Measurements from ENCODE around the gene ZMYND8. TPM values are rescaled to one million over a fixed set of nuclear protein-coding genes. Genes with fewer than 3 reads are reported as not detected.
"Not testable (repeated sequence)": the region's sequence is repeated elsewhere in the genome, so short reads cannot be mapped to it uniquely, and the experiment has no call there.

ZMYND8 gene
- polyA plus RNA-seq, 6 donors from 2014 or later, result 2.7 to 22.7 (median 12.1) TPM

- DNase-seq (no peak), ATAC-seq (ENCODE audit: low read depth in 2 of 2) (no peak)
- Mint-ChIP-seq H3K27me3 (no peaks in the 10 kb centered on the region), H3K27ac (peak overlapping the region in 2 of 6 donors; percentile 32 to 78), H3K36me3 (peaks cover 17 to 24% of the 10 kb centered on the region in 2 donors), H3K4me3 (no peak overlapping the region), H3K4me1 (peaks cover 0 to 4% (median 0%) of the 10 kb centered on the region in 3 donors), H3K9me3 (no peaks in the 10 kb centered on the region)
Observed at GRCh38 chr20:47284373-47284772, 72.1 kb downstream of the ZMYND8 start.

DNA sequence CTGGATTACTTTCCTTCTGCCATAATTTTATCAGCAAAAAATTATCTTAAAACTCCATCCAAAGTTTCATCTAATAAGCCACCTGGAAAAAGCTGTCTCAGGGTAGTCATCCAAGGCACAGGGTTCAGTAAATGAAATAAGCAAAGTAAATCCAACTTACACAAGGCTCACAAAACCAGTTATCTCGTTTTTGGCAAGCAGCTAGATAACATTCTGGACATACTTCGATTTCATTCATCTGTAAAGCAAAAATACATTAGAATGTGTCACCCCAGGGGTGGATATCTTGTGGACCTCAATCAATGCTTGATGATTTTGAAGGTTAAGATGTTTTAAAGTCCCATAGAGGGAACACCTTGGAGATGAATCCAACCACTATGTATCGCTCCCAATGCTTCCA lies 73.1 kb downstream of the ZMYND8 start:
- Mint-ChIP-seq H3K9me3 (no peaks in the 10 kb centered on the region), H3K4me3 (no peak overlapping the region), H3K4me1 (peaks cover 0 to 4% (median 0%) of the 10 kb centered on the region in 3 donors), H3K36me3 (peaks cover 17 to 26% of the 10 kb centered on the region in 2 donors), H3K27me3 (no peaks in the 10 kb centered on the region), H3K27ac (no peak overlapping the region)
- DNase-seq, result no peak
- no peak for ATAC-seq (ENCODE audit: low read depth in 2 of 2)

- no peaks in the 10 kb centered on the region for H3K27me3 Mint-ChIP-seq
- no peak overlapping the region for H3K4me3 Mint-ChIP-seq
- DNase-seq (no peak), ATAC-seq (ENCODE audit: low read depth in 2 of 2) (no peak)
- H3K27ac Mint-ChIP-seq, result peak overlapping the region in 1 of 6 donors; percentile 71
- H3K4me1 Mint-ChIP-seq, result peaks cover 0 to 4% (median 0%) of the 10 kb centered on the region in 3 donors
- peaks cover 17 to 31% of the 10 kb centered on the region in 2 donors for H3K36me3 Mint-ChIP-seq
- no peaks in the 10 kb centered on the region for H3K9me3 Mint-ChIP-seq
Observed at GRCh38 chr20:47282864-47283263, 73.6 kb downstream of the ZMYND8 start.

GRCh38 chr20:47281376-47281775 lies 75.1 kb downstream of the ZMYND8 start:
- no peaks in the 10 kb centered on the region for H3K27me3 Mint-ChIP-seq
- peak overlapping the region in 4 of 6 donors; percentile 46 to 87 (median 72) for H3K27ac Mint-ChIP-seq
- peaks cover 17 to 25% of the 10 kb centered on the region in 2 donors for H3K36me3 Mint-ChIP-seq
- peaks cover 0 to 4% (median 0%) of the 10 kb centered on the region in 3 donors for H3K4me1 Mint-ChIP-seq
- ATAC-seq (ENCODE audit: low read depth in 2 of 2) (no peak), DNase-seq (no peak)
- no peaks in the 10 kb centered on the region for H3K9me3 Mint-ChIP-seq
- no peak overlapping the region for H3K4me3 Mint-ChIP-seq

DNA sequence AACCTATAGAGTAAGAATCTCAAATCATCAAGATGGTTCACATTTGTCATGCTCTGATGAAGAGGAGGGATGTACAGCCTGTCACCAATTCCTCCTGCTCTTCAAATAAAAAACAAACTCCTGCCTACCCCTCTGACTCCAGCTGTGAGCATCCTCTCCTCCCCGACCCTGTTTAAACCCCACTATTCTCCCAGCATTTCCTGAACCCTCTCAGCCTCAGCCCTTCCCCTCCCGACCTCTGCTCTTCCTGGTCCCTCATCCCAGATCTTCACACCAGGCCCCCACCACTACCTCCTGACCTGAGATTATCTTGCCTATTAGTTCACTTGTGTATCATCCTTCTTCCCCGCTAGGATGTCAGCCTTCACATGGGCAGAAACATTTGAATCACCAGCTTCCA lies 75.8 kb downstream of the ZMYND8 start:
- no peaks in the 10 kb centered on the region for H3K9me3 Mint-ChIP-seq
- DNase-seq (no peak), ATAC-seq (ENCODE audit: low read depth in 2 of 2) (no peak)
- peaks cover 0 to 4% (median 0%) of the 10 kb centered on the region in 3 donors for H3K4me1 Mint-ChIP-seq
- no peaks in the 10 kb centered on the region for H3K27me3 Mint-ChIP-seq
- peaks cover 17 to 27% of the 10 kb centered on the region in 2 donors for H3K36me3 Mint-ChIP-seq
- no peak overlapping the region for H3K4me3 Mint-ChIP-seq
- peak overlapping the region in 5 of 6 donors; percentile 26 to 90 (median 66) for H3K27ac Mint-ChIP-seq

DNA sequence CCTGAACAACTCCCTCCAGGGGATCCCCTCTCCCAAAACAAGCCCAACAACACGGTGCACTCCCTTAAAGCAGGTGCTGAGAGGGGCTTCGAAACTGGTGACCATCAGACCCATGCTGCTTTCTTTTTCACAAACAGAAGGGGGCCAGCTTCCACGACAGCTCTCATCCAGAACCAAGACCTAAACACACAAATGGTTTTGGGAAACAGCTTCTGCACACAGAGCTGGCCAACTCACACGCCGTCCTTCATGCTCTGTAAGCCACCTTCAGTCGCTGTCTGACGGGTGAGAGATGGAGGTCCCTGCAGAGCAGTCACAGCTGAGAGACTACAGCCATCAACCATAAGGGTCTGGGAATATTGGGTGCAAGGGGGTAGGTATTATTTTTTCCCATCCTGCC lies 76.3 kb downstream of the ZMYND8 start:
- H3K4me1 Mint-ChIP-seq, result peaks cover 0 to 4% (median 0%) of the 10 kb centered on the region in 3 donors
- ATAC-seq (ENCODE audit: low read depth in 2 of 2) (no peak), DNase-seq (no peak)
- no peaks in the 10 kb centered on the region for H3K9me3 Mint-ChIP-seq
- peaks cover 17 to 24% of the 10 kb centered on the region in 2 donors for H3K36me3 Mint-ChIP-seq
- H3K27me3 Mint-ChIP-seq, result no peaks in the 10 kb centered on the region
- H3K4me3 Mint-ChIP-seq, result no peak overlapping the region
- H3K27ac Mint-ChIP-seq, result peak overlapping the region in 5 of 6 donors; percentile 26 to 90 (median 66)

DNA sequence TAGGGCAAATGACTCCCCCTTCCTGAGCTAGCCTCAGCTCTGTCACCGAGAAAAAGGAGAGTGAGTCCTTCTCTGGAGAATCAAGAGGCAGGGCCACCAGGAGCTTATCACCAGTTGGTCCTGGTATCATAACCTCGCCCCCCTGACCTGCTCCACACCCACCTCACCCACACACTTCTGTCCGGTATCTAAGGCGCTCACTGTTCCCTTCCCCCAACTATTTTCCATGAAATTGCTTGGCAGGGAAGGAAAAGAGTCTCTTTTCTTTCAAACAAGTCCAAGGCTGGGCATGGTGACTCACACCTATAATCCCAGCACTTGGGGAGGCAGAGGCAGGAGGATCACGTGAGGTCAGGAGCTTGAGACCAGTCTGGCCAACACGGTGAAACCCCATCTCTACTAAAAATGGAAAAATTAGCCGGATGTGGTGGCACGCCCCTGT lies 77.6 kb downstream of the ZMYND8 start:
- Mint-ChIP-seq H3K27ac (peak overlapping the region in 2 of 6 donors; percentile 18 to 41), H3K4me3 (no peak overlapping the region), H3K9me3 (no peaks in the 10 kb centered on the region), H3K4me1 (peaks cover 4 to 8% (median 7%) of the 10 kb centered on the region in 3 donors), H3K27me3 (no peaks in the 10 kb centered on the region), H3K36me3 (peaks cover 12 to 21% of the 10 kb centered on the region in 2 donors)
- no peak for ATAC-seq (ENCODE audit: low read depth in 2 of 2)
- no peak for DNase-seq

GRCh38 chr20:47277535-47277872 lies 79.0 kb downstream of the ZMYND8 start:
- H3K9me3 Mint-ChIP-seq; H3K4me3 Mint-ChIP-seq; H3K27me3 Mint-ChIP-seq; DNase-seq; ATAC-seq (ENCODE audit: low read depth in 2 of 2): not testable (repeated sequence)
- peaks cover 19 to 26% of the 10 kb centered on the region in 2 donors for H3K36me3 Mint-ChIP-seq
- H3K27ac Mint-ChIP-seq, result peak overlapping the region in 1 of 6 donors; percentile 90
- H3K4me1 Mint-ChIP-seq, result peaks cover 8 to 14% (median 14%) of the 10 kb centered on the region in 3 donors

- ATAC-seq (ENCODE audit: low read depth in 2 of 2) (no peak), DNase-seq (no peak)
- Mint-ChIP-seq H3K9me3 (no peaks in the 10 kb centered on the region), H3K4me3 (no peak overlapping the region), H3K27ac (peak overlapping the region in 3 of 6 donors; percentile 22 to 90 (median 39)), H3K4me1 (peaks cover 10 to 17% (median 14%) of the 10 kb centered on the region in 3 donors), H3K27me3 (no peaks in the 10 kb centered on the region), H3K36me3 (peaks cover 20 to 26% of the 10 kb centered on the region in 2 donors)
Observed at GRCh38 chr20:47276851-47277534, 79.5 kb downstream of the ZMYND8 start.

- Mint-ChIP-seq H3K36me3 (peaks cover 20 to 26% of the 10 kb centered on the region in 2 donors), H3K9me3 (no peaks in the 10 kb centered on the region), H3K27ac (peak overlapping the region in 1 of 6 donors; percentile 33), H3K27me3 (no peaks in the 10 kb centered on the region), H3K4me1 (peaks cover 10 to 17% (median 14%) of the 10 kb centered on the region in 3 donors), H3K4me3 (no peak overlapping the region)
- DNase-seq (no peak), ATAC-seq (ENCODE audit: low read depth in 2 of 2) (no peak)
Observed at GRCh38 chr20:47276251-47276650, 80.2 kb downstream of the ZMYND8 start.

DNA sequence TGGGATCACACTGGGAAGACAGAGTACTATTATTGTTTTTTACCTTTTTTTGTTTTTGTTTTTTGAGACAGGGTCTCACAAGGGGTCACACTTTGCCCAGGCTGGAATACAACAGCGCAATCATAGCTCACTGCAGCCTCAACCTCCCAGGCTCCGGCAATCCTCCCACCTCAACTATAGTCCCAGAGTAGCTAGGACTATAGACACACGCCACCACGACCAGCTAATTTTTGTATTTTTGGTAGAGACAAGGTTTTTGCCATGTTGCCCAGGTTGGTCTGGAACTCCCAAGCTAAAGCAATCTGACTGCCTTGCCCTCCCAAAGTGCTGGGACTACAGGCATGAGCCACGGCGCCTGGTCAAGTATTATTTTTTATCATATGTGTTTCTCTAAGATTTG lies 81.0 kb downstream of the ZMYND8 start:
- peak overlapping the region in 2 of 6 donors; percentile 26 to 63 for H3K27ac Mint-ChIP-seq

GRCh38 chr20:47274401-47275108 lies 81.9 kb downstream of the ZMYND8 start:
- DNase-seq (no peak), ATAC-seq (ENCODE audit: low read depth in 2 of 2) (no peak)
- Mint-ChIP-seq H3K9me3 (no peaks in the 10 kb centered on the region), H3K27me3 (no peaks in the 10 kb centered on the region), H3K4me1 (peaks cover 10 to 17% (median 13%) of the 10 kb centered on the region in 3 donors), H3K36me3 (peaks cover 8 to 26% of the 10 kb centered on the region in 2 donors), H3K27ac (peak overlapping the region in 5 of 6 donors; percentile 37 to 77 (median 67)), H3K4me3 (no peak overlapping the region)

More for the DNA sequence above, 81.0 kb downstream of the ZMYND8 start:
- Mint-ChIP-seq H3K4me1 (peaks cover 10 to 17% (median 10%) of the 10 kb centered on the region in 3 donors), H3K4me3 (no peak overlapping the region), H3K36me3 (peaks cover 14 to 26% of the 10 kb centered on the region in 2 donors), H3K27me3 (no peaks in the 10 kb centered on the region), H3K9me3 (no peaks in the 10 kb centered on the region)
- ATAC-seq (ENCODE audit: low read depth in 2 of 2) (no peak), DNase-seq (no peak)

DNA sequence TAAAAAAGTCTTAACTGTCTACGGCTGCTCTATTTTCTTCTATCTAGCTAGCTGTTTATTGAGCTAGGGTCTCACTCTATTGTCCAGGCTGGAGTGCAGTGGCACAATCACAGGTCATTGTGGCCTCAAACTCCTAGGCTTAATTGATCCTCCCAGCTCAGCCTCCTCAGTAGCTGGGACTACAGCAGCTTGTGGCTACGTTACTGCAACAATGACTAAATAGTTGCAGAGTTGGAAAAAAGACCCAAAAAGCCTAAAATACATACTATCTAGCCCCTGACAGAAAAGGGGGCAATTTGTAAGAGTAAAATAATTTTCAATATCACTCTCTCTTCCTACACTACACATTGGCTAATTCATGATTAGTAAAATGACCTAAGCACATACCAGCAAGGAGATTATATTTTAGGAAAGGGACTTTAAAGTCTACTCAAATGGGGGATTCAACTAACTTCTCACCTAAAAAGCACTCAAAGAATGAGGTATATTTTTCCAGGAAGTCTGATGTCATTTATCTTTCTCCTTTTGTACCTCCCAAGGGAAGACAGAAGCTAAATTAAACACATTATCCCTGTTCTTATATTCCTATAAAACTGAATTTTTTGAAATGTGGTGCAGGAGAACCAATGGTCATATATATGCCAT lies 82.8 kb downstream of the ZMYND8 start:
- Mint-ChIP-seq H3K27ac (peak overlapping the region in 3 of 6 donors; percentile 15 to 87 (median 65)), H3K4me3 (peak overlapping the region in 1 of 8 donors; percentile 9), H3K9me3 (no peaks in the 10 kb centered on the region), H3K27me3 (no peaks in the 10 kb centered on the region), H3K36me3 (peaks cover 8 to 25% of the 10 kb centered on the region in 2 donors), H3K4me1 (peaks cover 10 to 19% (median 17%) of the 10 kb centered on the region in 3 donors)
- no peak for ATAC-seq (ENCODE audit: low read depth in 2 of 2)
- no peak for DNase-seq

Data from naive B cell (primary cell).